Embryonic facial prominence (tissue), 1 donor: ENCODE measurements around the gene GAREM1.

Experiments used
- DNase-seq: peaks from one replicate; pipeline ENCODE4 v3.0.0-alpha.2; 2016; ENCODE audit errors: extremely low spot score

The GAREM1 gene

GRCh38 chr18:32328974-32329373 is 141.7 kb downstream of the GAREM1 start:
- no peak for DNase-seq

GRCh38 chr18:32328379-32328778 is 142.3 kb downstream of the GAREM1 start:
- no peak for DNase-seq

GRCh38 chr18:32326450-32327308 is 144.0 kb downstream of the GAREM1 start:
- no peak for DNase-seq

- DNase-seq: no peak
Measured at GRCh38 chr18:32324181-32324580, 146.5 kb downstream of the GAREM1 start.

- DNase-seq: no peak
Measured at GRCh38 chr18:32321826-32322225, 148.9 kb downstream of the GAREM1 start.

- DNase-seq: no peak
Measured at GRCh38 chr18:32319084-32319483, 151.6 kb downstream of the GAREM1 start.

GRCh38 chr18:32318581-32318980 is 152.1 kb downstream of the GAREM1 start:
- DNase-seq: no peak

- no peak for DNase-seq
Measured at GRCh38 chr18:32317651-32318050, 153.0 kb downstream of the GAREM1 start.

GRCh38 chr18:32315881-32316280 is 154.8 kb downstream of the GAREM1 start:
- DNase-seq: no peak

GRCh38 chr18:32310774-32311173 is 159.9 kb downstream of the GAREM1 start:
- no peak for DNase-seq

GRCh38 chr18:32310101-32310500 is 160.6 kb downstream of the GAREM1 start:
- no peak for DNase-seq

- no peak for DNase-seq
Measured at GRCh38 chr18:32308493-32309120, 162.1 kb downstream of the GAREM1 start.

GRCh38 chr18:32303400-32303799 is 167.3 kb downstream of the GAREM1 start:
- DNase-seq: no peak

- no peak for DNase-seq
Measured at GRCh38 chr18:32302806-32303205, 167.9 kb downstream of the GAREM1 start.

GRCh38 chr18:32301976-32302743 is 168.5 kb downstream of the GAREM1 start:
- no peak for DNase-seq

- no peak for DNase-seq
Measured at GRCh38 chr18:32301361-32301760, 169.3 kb downstream of the GAREM1 start.

GRCh38 chr18:32300914-32301313 is 169.8 kb downstream of the GAREM1 start:
- DNase-seq: peak; percentile 31

GRCh38 chr18:32299484-32299883 is 171.2 kb downstream of the GAREM1 start:
- DNase-seq: no peak

GRCh38 chr18:32298171-32298667 is 172.5 kb downstream of the GAREM1 start:
- DNase-seq: peak; percentile 62

GRCh38 chr18:32297579-32298170 is 173.0 kb downstream of the GAREM1 start:
- DNase-seq: peak; percentile 43

GRCh38 chr18:32296851-32297250 is 173.8 kb downstream of the GAREM1 start:
- DNase-seq: no peak

GRCh38 chr18:32295604-32296003 is 175.1 kb downstream of the GAREM1 start:
- DNase-seq: no peak
